Endothelial cell of umbilical vein (primary cell): Measurements from ENCODE around the gene ALKBH2.

ENCODE experiments used
- CTCF ChIP-seq, 2 donors: IDR thresholded peaks; 1 replicate in 1 of 2; 2 replicates in 1 of 2; pipeline ENCODE4 v1.5.1; 2011; ENCODE audit warnings: low read length in 2 of 2, mild to moderate bottlenecking in 2 of 2, moderate library complexity in 2 of 2, control low read depth in 1 of 2, inconsistent platforms in 1 of 2, low read depth in 1 of 2; ENCODE audit not compliant: insufficient read depth in 1 of 2; ENCODE audit errors: extremely low read depth in 1 of 2
- EZH2 ChIP-seq: IDR thresholded peaks from 2 replicates; pipeline ENCODE4 v1.6.1; 2012; ENCODE audit warnings: borderline replicate concordance, low read depth, mild to moderate bottlenecking, moderate library complexity, low read length, inconsistent platforms; ENCODE audit not compliant: severe bottlenecking
- FOS ChIP-seq: IDR thresholded peaks from 2 replicates; pipeline ENCODE4 v1.6.1; 2011; ENCODE audit warnings: mild to moderate bottlenecking, low read length, moderate library complexity, borderline replicate concordance; ENCODE audit not compliant: insufficient read depth
- JUN ChIP-seq: IDR thresholded peaks from 2 replicates; pipeline ENCODE4 v1.6.1; 2011; ENCODE audit warnings: borderline replicate concordance, low read depth; ENCODE audit not compliant: insufficient read length, insufficient read depth
- MYC ChIP-seq: IDR thresholded peaks from one replicate; pipeline ENCODE4 v1.6.1; 2011; ENCODE audit warnings: mild to moderate bottlenecking, low read depth, low read length
- POLR2A ChIP-seq: IDR thresholded peaks from 2 replicates; pipeline ENCODE4 v1.6.1; 2012; ENCODE audit warnings: low read depth, mild to moderate bottlenecking, control low read depth, low read length
- POLR2AphosphoS5 ChIP-seq: IDR thresholded peaks from 2 replicates; pipeline ENCODE4 v1.6.1; 2012; ENCODE audit warnings: low read depth, mild to moderate bottlenecking, control low read depth, low read length, moderate library complexity; ENCODE audit not compliant: insufficient read depth

- TF ChIP-seq CTCF (IDR thresholded peaks at IDR 0.05; ENCODE audit: extremely low read depth in 1 of 2, insufficient read depth in 1 of 2, low read depth in 1 of 2, low read length in 2 of 2) (no peak), EZH2 (no peak), POLR2AphosphoS5 (no peak), FOS (no peak), JUN (no peak), POLR2A (no peak), MYC (no peak)
These were observed 33.5 kb upstream of the ALKBH2 start for GRCh38 chr12:109126784-109127183.
